Renal pelvis (tissue), 4 donors: ENCODE results near the gene OR52E2. TPM values are rescaled to one million over a fixed set of nuclear protein-coding genes. Genes with fewer than 3 reads are reported as not detected.

Experiments used
- DNase-seq: peaks from one replicate; pipeline ENCODE4 v3.0.0-alpha.2; 2013
- polyA plus RNA-seq, 3 donors: library from polyadenylated mRNA; unstranded; fragments of 120-200 nt; gene quantifications; one replicate each; pipeline ENCODE4 v1.2.1, GENCODE V29; 2013; ENCODE audit not compliant: insufficient read length in 3 of 3

OR52E2 gene
- polyA plus RNA-seq, 3 donors = not detected

- DNase-seq = no peak
Observed at GRCh38 chr11:5013012-5013411, 46.4 kb downstream of the OR52E2 start.

DNA sequence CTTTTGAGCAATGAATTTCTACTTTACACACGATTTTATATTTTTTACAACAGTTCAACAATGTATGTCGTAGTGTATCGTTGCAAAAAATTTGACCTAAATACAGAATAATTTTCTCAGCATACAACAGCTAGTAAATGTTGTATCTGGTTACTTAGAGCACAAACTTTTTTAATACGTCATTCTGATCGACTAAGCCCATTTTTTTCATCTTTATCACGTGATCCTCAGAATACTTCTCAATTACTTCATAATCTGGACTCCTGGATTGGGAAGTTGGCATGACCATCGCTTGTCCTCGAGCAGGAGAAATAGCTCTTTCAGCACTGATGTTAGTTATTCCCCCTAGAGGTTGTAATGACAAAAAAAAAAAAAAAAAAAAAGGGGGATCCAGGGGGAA is 48.2 kb downstream of the OR52E2 start:
- DNase-seq = no peak

Other genes with a start within 250 kb of the OR52E2 start
- gene OR51F2, start 238.3 kb downstream of the OR52E2 start, polyA plus RNA-seq = not detected
- not detected for gene OR51S1, start 210.4 kb downstream of the OR52E2 start, polyA plus RNA-seq
- gene OR51T1, start 177.7 kb downstream of the OR52E2 start, polyA plus RNA-seq = not detected
- gene OR51A7, start 155.8 kb downstream of the OR52E2 start, polyA plus RNA-seq = not detected
- not detected for gene OR51G2, start 140.3 kb downstream of the OR52E2 start, polyA plus RNA-seq
- not detected for gene OR51G1, start 135.3 kb downstream of the OR52E2 start, polyA plus RNA-seq
- gene OR51A4, start 112.0 kb downstream of the OR52E2 start, polyA plus RNA-seq = under 1 TPM in 1 of 3 donors, not detected in 2; 0.10 TPM
- gene OR51A2, start 103.9 kb downstream of the OR52E2 start, polyA plus RNA-seq = not detected
- gene OR51L1, start 64.8 kb downstream of the OR52E2 start, polyA plus RNA-seq = under 1 TPM; 0.01 to 0.15 (median 0.13) TPM
- not detected for gene OR52J3, start 13.1 kb downstream of the OR52E2 start, polyA plus RNA-seq
- not detected for gene OR52E1, start 9.9 kb upstream of the OR52E2 start, polyA plus RNA-seq
- not detected for gene OR52A5, start 78.7 kb upstream of the OR52E2 start, polyA plus RNA-seq
- under 1 TPM; 0.01 to 0.04 (median 0.03) TPM for gene OR52A1, start 95.1 kb upstream of the OR52E2 start, polyA plus RNA-seq
- not detected for gene OR51V1, start 141.1 kb upstream of the OR52E2 start, polyA plus RNA-seq
- 100 to 1,000 TPM; 107 to 153 (median 133) TPM for gene HBB, start 167.4 kb upstream of the OR52E2 start, polyA plus RNA-seq
- 1 to 10 TPM in 1 of 3 donors, under 1 TPM in 2; 0.68 to 1.1 (median 0.93) TPM for gene HBD, start 174.9 kb upstream of the OR52E2 start, polyA plus RNA-seq
- gene HBG1, start 190.2 kb upstream of the OR52E2 start, polyA plus RNA-seq = 100 to 1,000 TPM; 482 to 633 (median 588) TPM
- gene HBG2, start 195.2 kb upstream of the OR52E2 start, polyA plus RNA-seq = 1,000 to 10,000 TPM; 1,217 to 2,022 (median 1,324) TPM
- gene HBE1, start 210.3 kb upstream of the OR52E2 start, polyA plus RNA-seq = 10 to 100 TPM in 1 of 3 donors, 1 to 10 TPM in 2; 2.4 to 10.5 (median 7.1) TPM
- gene OR51B4, start 242.3 kb upstream of the OR52E2 start, polyA plus RNA-seq = under 1 TPM; 0.09 to 0.24 (median 0.18) TPM